DMS79 treated with DMSO at 0.1 percent for 48 hours (cell line): ENCODE measurements around the gene TWIST2.

Experiments
- DNase-seq: peaks from one replicate; lab custom pipeline; 2025; lab: John Stamatoyannopoulos, UW

TWIST2 gene

GRCh38 chr2:238856713-238857567 lies 9.1 kb downstream of the TWIST2 start:
- DNase-seq: no peak

- no peak for DNase-seq
Observed at GRCh38 chr2:238857959-238858358, 10.1 kb downstream of the TWIST2 start.

DNA sequence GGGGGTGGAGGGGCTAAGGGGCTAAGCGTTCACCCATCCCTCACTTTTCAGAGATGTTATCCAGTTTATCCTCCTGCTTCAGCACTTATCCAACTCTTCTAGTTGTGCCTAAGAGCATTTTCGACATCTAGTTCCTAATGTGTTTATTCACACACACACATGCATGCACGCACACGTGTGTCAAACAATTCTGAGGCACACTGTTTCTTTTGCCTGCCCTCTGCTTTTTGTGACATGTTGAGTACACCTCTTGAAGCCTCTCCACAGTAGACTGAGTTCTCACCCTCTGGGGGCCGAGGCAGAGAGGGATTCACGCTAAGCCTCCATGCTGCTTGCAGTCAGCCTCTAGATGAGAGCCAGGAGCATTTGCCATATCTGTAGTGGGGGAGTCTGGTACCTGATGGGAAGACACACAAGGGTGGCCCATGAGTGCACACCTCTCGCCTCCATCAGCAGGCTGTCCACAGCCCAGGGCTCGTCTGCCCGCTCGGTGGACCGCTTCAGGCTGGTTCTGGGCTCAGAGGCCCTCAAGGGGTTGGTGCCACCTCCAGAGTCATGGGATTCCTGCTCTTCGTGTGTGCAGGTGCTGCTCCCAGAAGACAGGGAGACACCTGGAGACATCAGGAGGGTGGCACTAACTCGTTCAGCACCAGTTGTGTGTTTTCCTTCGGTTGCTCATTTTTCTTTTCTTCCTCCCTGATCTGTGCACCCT lies 11.9 kb downstream of the TWIST2 start:
- no peak for DNase-seq

GRCh38 chr2:238861013-238861730 lies 13.3 kb downstream of the TWIST2 start:
- DNase-seq: no peak

DNA sequence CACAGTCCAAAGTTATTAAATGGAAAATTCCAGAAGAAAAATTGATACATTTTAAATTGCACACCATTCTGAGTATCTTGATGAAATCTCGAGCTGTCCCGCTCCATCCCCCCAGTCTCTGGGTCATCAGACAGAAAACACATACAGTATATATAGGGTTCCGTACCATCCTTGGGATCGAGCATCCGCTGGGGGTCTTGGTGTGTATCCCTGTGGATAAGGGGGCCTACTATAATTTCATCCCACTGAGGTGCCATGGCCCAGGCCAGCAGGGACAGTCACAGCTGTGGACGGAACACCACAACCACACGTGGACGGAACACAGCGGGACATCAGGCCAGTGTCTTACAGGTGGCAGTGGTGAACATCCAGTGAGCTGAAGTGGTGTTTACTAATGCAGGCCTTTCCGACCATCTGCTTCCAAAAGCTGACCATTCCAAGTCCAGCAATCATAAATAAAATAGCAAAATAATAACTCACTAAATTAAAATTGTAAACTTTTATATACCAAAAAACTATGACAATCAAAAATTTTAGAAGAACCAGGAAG lies 14.0 kb downstream of the TWIST2 start:
- no peak for DNase-seq

DNA sequence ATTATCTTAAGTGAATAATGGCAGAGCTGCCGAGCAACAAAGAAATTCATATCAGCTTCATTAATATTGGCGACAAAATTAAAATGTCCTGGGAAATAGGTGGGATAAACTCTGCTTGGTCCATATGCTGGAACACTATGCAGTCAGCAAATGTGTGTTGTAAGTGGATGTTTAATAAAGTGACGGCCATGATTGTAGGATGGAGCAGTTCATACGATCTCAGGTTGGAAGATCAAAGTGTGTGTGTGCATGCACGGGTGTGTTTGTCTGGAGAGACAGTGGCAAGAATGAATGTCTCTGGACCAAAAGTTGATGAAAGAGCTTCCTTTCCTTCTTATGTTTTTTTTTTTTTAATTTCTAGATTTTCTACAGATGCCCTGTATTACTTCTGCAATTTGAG lies 14.8 kb downstream of the TWIST2 start:
- no peak for DNase-seq

GRCh38 chr2:238863231-238863630 lies 15.3 kb downstream of the TWIST2 start:
- DNase-seq: no peak

DNA sequence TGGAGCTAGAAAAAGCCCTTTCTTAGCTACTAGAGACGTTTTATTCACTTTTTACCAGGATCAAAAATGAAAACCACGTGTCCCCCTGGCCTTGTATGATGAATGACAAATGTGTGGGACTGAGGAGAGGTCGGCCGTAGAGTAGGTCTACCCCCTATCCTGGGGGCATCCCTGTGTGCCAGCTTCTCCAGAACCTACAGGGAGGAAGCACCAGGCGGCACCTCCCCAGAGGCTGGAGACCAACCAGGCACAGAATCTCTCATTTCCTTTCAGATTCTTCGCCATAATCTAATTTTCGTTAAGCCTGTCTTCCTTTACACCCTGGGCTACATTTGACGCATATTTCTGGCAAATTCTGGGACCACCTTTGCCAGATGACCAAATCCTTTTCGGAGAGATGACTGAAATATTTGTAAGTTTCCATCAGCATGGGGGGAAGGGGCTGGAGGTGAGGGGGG lies 15.9 kb downstream of the TWIST2 start:
- no peak for DNase-seq

GRCh38 chr2:238864207-238865014 lies 16.5 kb downstream of the TWIST2 start:
- no peak for DNase-seq

GRCh38 chr2:238865015-238865719 lies 17.3 kb downstream of the TWIST2 start:
- no peak for DNase-seq

DNA sequence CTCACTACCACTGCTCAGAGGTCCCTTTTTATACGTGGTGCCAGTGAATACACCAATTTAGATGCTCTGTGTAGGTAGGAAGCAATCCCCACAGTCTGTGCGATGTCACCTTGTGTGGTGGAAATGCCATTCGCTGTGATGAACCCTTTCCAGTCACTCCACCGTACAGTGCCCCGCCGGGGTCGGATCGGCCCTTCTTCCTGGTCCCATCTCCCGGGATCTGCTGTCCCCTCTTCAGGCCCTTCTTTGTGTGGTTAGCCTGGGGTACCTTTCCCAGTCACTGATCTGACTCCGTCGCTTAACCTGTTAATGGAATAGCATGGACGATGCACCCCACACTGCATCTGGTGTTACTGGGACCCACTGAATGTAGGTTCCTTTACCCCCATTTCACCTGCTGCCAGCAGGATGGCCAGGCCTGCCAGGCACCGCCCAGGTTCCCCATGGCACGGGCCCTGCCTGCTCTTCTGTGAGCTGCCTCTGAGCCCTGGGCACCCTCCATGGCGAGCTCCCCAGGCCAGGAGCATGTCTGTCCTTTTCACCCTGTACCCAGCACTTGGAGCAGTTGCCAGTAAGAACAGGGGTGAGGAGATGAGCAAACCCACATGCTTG lies 18.0 kb downstream of the TWIST2 start:
- DNase-seq: no peak

DNA sequence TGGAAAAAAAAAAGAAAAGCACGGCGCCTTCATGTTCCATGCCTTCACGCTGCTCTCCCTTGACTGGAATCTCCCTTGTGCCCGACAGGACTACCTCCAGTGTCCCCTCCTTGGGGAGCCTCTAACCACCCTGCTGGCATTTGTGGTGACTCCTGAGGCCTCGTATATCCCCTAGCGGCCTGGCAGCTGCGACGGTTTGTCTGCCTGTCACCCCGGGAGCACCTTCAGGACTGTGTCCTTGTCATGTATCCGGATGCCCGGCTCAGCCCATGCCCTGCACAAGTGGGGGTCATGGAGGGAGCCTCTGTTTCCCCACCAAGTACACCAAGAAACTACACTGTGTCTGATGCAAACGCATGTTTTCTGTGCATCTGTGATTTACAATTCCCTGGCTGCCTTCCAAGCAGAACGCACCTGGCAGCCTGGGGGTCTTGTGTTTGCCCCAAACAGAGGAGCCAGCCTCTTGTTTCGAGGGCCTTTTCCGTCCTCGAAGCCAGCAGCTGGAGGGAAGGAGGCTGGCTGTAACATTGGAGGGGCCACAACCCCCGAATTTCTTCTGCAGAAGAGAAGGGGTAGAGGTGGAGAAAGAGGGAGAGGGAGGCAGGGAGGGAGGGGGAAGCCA lies 18.9 kb downstream of the TWIST2 start:
- no peak for DNase-seq

DNA sequence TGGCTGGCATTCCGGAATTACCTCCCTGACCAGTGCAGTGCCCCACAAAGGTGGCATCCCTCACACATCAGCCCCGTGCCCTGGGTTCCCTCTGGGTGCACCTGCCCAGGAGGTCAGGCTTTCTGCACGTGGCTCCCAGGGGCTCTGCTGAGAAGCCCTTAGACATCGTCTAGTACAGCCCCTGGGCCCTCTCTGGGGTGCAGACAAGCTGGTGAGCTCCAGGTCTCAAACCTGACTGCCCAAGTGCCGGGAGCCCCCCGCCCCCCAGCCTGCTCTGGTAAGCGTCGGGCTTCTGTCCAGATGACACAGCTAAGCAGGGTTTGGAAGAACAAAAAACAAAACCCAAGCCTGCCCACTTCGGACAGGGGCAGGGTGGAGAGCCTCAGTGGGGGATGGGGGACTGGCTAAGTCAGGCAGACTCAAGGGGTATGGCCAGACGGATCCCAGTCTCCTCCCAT lies 20.2 kb downstream of the TWIST2 start:
- no peak for DNase-seq

GRCh38 chr2:238868616-238869292 lies 20.9 kb downstream of the TWIST2 start:
- no peak for DNase-seq

DNA sequence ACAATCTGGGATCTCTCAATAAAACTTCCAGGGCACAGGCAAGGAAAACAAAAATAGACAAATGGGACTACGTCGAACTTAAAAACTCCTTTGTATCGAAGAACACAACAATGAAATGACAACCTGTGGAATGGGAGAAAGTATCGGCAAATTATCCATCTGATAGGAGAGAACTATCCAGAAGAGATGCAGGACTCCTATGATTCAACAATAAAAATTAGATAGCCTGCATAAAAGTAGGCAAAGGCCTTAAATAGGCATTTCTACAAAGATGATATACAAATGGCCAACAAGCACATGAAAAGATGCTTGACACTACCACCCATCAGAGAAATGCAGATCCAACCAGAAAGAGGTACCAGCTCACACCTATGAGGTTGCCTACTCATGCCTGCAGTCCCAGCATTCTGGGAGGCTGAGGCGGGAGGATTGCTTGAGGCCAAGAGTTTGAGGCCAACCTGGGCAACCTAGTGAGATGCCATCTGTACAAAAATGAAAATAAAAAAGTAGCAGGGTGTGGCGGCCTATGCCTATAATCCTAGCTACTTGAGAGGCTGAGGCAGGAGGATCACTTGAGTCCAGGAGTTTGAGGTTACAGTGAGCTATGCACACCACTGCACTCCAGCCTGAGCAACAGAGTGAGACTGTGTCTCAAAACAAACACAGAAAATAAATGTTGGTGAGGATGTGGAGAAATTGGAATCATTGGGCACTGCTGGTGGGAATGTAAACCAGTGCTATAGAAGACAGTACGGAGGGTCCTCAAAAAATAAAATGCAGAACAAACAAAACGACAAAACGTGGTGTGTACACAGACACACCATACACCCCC lies 21.6 kb downstream of the TWIST2 start:
- DNase-seq: no peak

- DNase-seq: no peak
Observed at GRCh38 chr2:238870261-238870660, 22.4 kb downstream of the TWIST2 start.

DNA sequence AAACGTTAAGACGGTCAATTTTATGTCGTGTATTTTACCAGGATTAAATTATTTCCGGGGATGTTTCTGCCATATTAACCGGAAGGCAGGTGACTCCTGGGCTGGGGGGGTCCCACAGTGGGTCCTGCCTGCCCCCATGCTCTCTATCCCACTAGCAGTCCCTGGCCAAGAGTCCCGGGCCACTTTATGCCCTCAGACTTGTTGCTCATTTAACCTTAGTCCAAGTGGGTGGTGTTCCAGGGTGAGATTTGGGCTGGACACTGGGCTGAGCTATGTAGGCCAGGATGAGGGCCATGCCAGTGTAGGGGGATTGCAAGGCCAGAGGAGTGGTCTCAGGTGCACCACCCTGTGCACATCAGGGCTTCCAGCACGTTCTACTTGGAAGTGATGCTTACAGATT lies 24.1 kb downstream of the TWIST2 start:
- DNase-seq: no peak

DNA sequence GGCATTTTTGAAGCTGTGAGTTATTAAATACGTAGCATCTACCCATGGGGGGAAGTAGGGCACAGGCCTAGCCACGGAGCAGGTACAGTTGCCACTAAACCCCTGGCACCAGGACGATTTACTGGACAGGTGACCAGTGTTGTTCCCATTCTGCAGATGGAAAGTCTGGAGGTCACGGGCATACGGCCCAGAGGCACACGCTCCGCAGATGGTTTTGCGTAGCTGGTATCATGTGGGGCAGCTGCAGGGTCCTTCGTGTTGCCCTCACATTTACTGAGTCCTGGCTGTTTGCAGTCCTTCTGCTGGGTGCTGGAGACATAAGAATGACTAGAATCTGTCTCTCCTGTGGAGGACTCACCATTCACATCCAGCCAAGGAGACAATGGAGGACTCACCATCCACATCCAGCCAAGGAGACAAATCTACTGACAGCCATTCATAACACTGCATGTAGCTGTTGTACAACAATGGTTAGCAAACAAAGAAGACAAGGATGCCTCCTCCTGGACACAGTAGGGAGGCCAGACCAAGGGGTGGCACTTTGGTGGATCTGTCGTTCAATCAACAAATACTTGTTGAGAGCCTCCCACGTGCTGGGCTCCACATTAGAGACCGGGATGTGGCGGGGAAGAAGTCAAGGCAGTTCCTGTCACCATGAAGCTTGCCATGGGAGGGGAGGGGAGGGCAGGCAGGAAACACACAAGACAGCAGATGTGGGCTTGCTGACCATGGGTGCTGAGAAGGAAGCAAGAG lies 24.9 kb downstream of the TWIST2 start:
- no peak for DNase-seq
